Forelimb muscle (tissue), 1 donor: ENCODE results near the gene RIPPLY1. TPM values are rescaled to one million over a fixed set of nuclear protein-coding genes. Genes with fewer than 3 reads are reported as not detected.

Experiments used
- polyA plus RNA-seq: library from polyadenylated mRNA; unstranded; fragments of 120-200 nt; gene quantifications from one replicate; pipeline ENCODE4 v1.2.1, GENCODE V29; 2013; ENCODE audit not compliant: insufficient read length

RIPPLY1 gene
- polyA plus RNA-seq, 1 donor, result 0.66 TPM

Other genes with a start within 250 kb of the RIPPLY1 start
- gene RNF128, start 176.6 kb downstream of the RIPPLY1 start, polyA plus RNA-seq, result not detected
- 4.6 TPM for gene TBC1D8B, start 100.7 kb downstream of the RIPPLY1 start, polyA plus RNA-seq
- gene CLDN2, start 17.1 kb upstream of the RIPPLY1 start, polyA plus RNA-seq, result 0.75 TPM
- 37.0 TPM for gene MORC4, start 96.9 kb upstream of the RIPPLY1 start, polyA plus RNA-seq
- 9.7 TPM for gene RBM41, start 215.5 kb upstream of the RIPPLY1 start, polyA plus RNA-seq